ENCODE results near the gene PIM1. TPM values are rescaled to one million over a fixed set of nuclear protein-coding genes. Genes with fewer than 3 reads are reported as not detected.

Gene PIM1
- total and polyA plus RNA-seq, 10 of the 15 experiments (the other 5 are each of a cell fraction or from before 2014, with no cell fraction given) = 0.66 to 33.9 (median 10.2) TPM

DNA sequence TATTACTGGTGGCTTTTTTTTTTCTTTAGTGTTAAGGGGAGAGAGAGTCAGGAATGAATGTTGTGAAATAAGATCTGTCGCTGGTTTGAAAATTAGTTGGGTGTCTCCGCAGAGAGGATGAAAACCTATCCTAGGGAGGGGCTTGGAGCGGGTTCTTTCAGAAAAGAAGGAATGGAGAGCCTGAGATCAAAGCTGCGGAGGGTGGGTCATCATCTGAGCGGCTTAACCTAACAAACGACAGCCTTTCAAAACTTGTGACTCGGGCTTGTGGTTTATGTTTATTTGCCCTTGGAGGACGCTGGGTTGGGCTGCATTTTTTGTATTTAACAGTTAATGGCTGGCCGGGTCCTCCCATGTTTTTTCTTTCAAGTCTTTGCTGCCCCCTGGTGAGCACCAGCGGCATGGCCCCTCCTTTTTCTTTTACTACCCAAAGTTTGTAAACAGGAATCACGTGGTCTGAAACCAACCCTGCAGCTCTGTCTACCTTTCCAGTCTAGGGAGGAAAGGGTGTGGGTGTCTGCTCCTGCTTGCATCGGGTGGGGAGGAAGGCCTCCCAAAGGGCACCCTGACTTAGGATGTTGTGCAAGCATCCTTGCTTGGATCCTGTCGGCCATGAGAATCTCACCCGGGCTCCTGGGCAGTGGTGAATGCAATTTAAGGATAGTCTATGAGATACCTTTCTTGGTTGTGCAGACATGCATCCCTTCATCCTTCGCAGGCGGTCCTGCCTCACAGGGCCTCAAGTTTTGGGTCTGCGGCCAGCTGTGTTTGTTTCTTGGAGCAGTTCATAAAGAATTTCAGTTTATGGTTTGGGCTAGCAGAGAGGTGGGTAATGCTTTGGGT, 2.2 kb downstream of the PIM1 start:
- H3K9me3 ChIP-seq (replicated peaks; ENCODE audit: control insufficient read depth, insufficient read depth, low read length) = no peaks in the 10 kb centered on the region
- peaks cover 12% of the 10 kb centered on the region for H3K79me2 ChIP-seq (ENCODE audit: control insufficient read depth, insufficient read depth, low read length)
- ATAC-seq (peak; percentile 33), DNase-seq (ENCODE audit: low read depth, low spot score) (peak; percentile 60), FAIRE-seq (peak; percentile 95)
- H3K4me3 ChIP-seq = peak overlapping the region; percentile 83
- intact Hi-C loops (cut with micrococcal nuclease; ENCODE audit: unreplicated experiment) (loop anchor here (1.0 to 10.0 kb wide), 7 partner anchors 36 to 407 kb away; partner anchors contain the start of gene C6orf89), in situ Hi-C loops (cut with MboI) (loop anchor here (5.0 to 10.0 kb wide), 3 partner anchors 120 to 407 kb away; no protein-coding TSS in a partner anchor)
- H3K36me3 ChIP-seq (ENCODE audit: control insufficient read depth in 2 of 2, insufficient read depth in 2 of 2, low read length in 1 of 2) = peaks cover 7 to 8% of the 10 kb centered on the region in 2 experiments
- ChIA-PET CTCF (interaction anchor here (0.6 to 6.0 kb wide), 57 partner anchors 8 to 833 kb away, joined by 3 to 260 read pairs (median 5); partner anchors contain the start of genes C6orf89, FGD2, MTCH1 and TBC1D22B), POLR2A (interaction anchor here (0.6 to 4.1 kb wide), 10 partner anchors 11 to 186 kb away, joined by 3 to 43 read pairs (median 3); partner anchors contain the start of gene MTCH1), SMC1A (ENCODE audit: uncharacterized antibody, unreplicated experiment) (interaction anchor here (0.8 to 12.2 kb wide), 30 partner anchors 9 to 407 kb away, joined by 3 to 266 read pairs (median 9); partner anchors contain the start of gene C6orf89), RAD21 (ENCODE audit: unreplicated experiment) (interaction anchor here (0.7 to 8.3 kb wide), 27 partner anchors 11 to 406 kb away, joined by 3 to 255 read pairs (median 6); partner anchors contain the start of genes MTCH1, TBC1D22B and TMEM217)
- BruUV-seq (replicated peaks) = TSS peak; percentile 58
- H2AFZ ChIP-seq (ENCODE audit: control insufficient read depth, low read depth, low read length) = peak overlapping the region; percentile 58; the same call in 1 of the 2 replicates
- peaks cover 31% of the 10 kb centered on the region for H3K4me1 ChIP-seq (ENCODE audit: control insufficient read depth, insufficient read depth, low read length)
- no peak overlapping the region; the same call in 1 of the 2 replicates for H3K27ac ChIP-seq (ENCODE audit: control insufficient read depth, insufficient read depth)
- H3K4me2 ChIP-seq (ENCODE audit: control insufficient read depth, insufficient read depth) = peak overlapping the region; percentile 96
- H3K27me3 ChIP-seq (replicated peaks in 1 of 2; ENCODE audit: control insufficient read depth in 2 of 2, insufficient read depth in 2 of 2, low read length in 1 of 2) = no peaks in the 10 kb centered on the region
- 5% methylated on average over 17 of the region's 17 CpGs for WGBS (ENCODE audit: insufficient coverage, insufficient replicate concordance, low lambda C conversion rate, missing lambda C conversion rate)
- no peaks in the 10 kb centered on the region; the same call in 1 of the 2 replicates for H4K20me1 ChIP-seq (ENCODE audit: control insufficient read depth, insufficient read depth)
- H3K9ac ChIP-seq (ENCODE audit: control insufficient read depth, insufficient read depth, low read length) = peak overlapping the region; percentile 76
- TF ChIP-seq ZNF384 (IDR thresholded peaks at IDR 0.05; ENCODE audit: borderline replicate concordance, low read depth, low read length) (peak; percentile 61; the same call in 1 of the 2 replicates), DPF2 (IDR thresholded peaks at IDR 0.05) (no peak), CREM (IDR thresholded peaks at IDR 0.05; ENCODE audit: low read depth) (no peak), CHD1 (IDR thresholded peaks at IDR 0.05; ENCODE audit: low read depth, low read length) (0 out of 2 replicates have a peak, but pooled peaks have one; percentile 72), MXI1 (IDR thresholded peaks at IDR 0.05; ENCODE audit: low read depth, low read length) (0 out of 2 replicates have a peak, but pooled peaks have one; percentile 30), MTA2 (IDR thresholded peaks at IDR 0.05; ENCODE audit: low read depth) (no peak), EP300 (IDR thresholded peaks at IDR 0.05; ENCODE audit: borderline replicate concordance in 1 of 2, control insufficient read depth in 1 of 2, low read depth in 2 of 2, low read length in 2 of 2) (peak in 1 of 2 experiments; percentile 50; a peak in 1 of 4 replicates), STAT1 (conservative IDR thresholded peaks at IDR 0.05) (peak; percentile 61; the same call in 1 of the 2 replicates), BRCA1 (IDR thresholded peaks at IDR 0.05; ENCODE audit: low read depth, low read length) (no peak), CHD2 (IDR thresholded peaks at IDR 0.05; ENCODE audit: borderline replicate concordance, low read depth, low read length) (no peak), ETV6 (conservative IDR thresholded peaks at IDR 0.05 in 1 of 2, IDR thresholded peaks at IDR 0.05 in 1 of 2; ENCODE audit: borderline replicate concordance in 1 of 2, low read depth in 1 of 2) (peak in 1 of 2 experiments; percentile 51; a peak in 1 of 4 replicates)
- TF ChIP-seq, protein P1, sequence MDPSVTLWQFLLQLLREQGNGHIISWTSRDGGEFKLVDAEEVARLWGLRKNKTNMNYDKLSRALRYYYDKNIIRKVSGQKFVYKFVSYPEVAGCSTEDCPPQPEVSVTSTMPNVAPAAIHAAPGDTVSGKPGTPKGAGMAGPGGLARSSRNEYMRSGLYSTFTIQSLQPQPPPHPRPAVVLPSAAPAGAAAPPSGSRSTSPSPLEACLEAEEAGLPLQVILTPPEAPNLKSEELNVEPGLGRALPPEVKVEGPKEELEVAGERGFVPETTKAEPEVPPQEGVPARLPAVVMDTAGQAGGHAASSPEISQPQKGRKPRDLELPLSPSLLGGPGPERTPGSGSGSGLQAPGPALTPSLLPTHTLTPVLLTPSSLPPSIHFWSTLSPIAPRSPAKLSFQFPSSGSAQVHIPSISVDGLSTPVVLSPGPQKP (IDR thresholded peaks at IDR 0.05; ENCODE audit: low read depth, low read length) = no peak
- TF ChIP-seq, protein P2, sequence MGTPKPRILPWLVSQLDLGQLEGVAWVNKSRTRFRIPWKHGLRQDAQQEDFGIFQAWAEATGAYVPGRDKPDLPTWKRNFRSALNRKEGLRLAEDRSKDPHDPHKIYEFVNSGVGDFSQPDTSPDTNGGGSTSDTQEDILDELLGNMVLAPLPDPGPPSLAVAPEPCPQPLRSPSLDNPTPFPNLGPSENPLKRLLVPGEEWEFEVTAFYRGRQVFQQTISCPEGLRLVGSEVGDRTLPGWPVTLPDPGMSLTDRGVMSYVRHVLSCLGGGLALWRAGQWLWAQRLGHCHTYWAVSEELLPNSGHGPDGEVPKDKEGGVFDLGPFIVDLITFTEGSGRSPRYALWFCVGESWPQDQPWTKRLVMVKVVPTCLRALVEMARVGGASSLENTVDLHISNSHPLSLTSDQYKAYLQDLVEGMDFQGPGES (IDR thresholded peaks at IDR 0.05) = 0 out of 2 replicates have a peak, but pooled peaks have one; percentile 11
- TF ChIP-seq, protein P3, sequence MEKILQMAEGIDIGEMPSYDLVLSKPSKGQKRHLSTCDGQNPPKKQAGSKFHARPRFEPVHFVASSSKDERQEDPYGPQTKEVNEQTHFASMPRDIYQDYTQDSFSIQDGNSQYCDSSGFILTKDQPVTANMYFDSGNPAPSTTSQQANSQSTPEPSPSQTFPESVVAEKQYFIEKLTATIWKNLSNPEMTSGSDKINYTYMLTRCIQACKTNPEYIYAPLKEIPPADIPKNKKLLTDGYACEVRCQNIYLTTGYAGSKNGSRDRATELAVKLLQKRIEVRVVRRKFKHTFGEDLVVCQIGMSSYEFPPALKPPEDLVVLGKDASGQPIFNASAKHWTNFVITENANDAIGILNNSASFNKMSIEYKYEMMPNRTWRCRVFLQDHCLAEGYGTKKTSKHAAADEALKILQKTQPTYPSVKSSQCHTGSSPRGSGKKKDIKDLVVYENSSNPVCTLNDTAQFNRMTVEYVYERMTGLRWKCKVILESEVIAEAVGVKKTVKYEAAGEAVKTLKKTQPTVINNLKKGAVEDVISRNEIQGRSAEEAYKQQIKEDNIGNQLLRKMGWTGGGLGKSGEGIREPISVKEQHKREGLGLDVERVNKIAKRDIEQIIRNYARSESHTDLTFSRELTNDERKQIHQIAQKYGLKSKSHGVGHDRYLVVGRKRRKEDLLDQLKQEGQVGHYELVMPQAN (conservative IDR thresholded peaks at IDR 0.05) = peak; percentile 18; the same call in 1 of the 2 replicates
